HL-60 (cell line): ENCODE results near the gene CLDN34.

Source experiments
- DNase-seq, 2 experiments: peaks; one replicate each; pipeline ENCODE4 v3.0.0-alpha.2; 2010 to 2020; ENCODE audit warnings: low read depth in 1 of 2, low spot score in 1 of 2
- H3K27ac ChIP-seq: fragments of 250-450 bp; sonication (Bioruptor Pico); replicated peaks from 2 replicates; pipeline ENCODE4 v1.5.1; 2020; ENCODE audit warnings: mild to moderate bottlenecking, moderate library complexity
- H3K27me3 ChIP-seq: fragments of 250-450 bp; sonication (Bioruptor Pico); 2 replicates; pipeline ENCODE4 v1.5.1; 2021; ENCODE audit warnings: mild to moderate bottlenecking, moderate library complexity; ENCODE audit not compliant: insufficient read depth, poor library complexity, severe bottlenecking
- H3K4me3 ChIP-seq: replicated peaks from 2 replicates; pipeline ENCODE4 v1.5.1; 2011; ENCODE audit warnings: mild to moderate bottlenecking, control low read depth, low read length; ENCODE audit not compliant: insufficient read depth
- CTCF ChIP-seq: IDR thresholded peaks from one replicate; pipeline ENCODE4 v1.5.1; 2011; ENCODE audit warnings: low read length, control low read depth, inconsistent platforms; ENCODE audit not compliant: insufficient read depth
- GABPA ChIP-seq: IDR thresholded peaks from 2 replicates; pipeline ENCODE4 v1.6.1; 2012; ENCODE audit warnings: low read depth
- POLR2AphosphoS5 ChIP-seq: IDR thresholded peaks from 2 replicates; pipeline ENCODE4 v1.6.1; 2012; ENCODE audit warnings: low read depth
- REST ChIP-seq: IDR thresholded peaks from 2 replicates; pipeline ENCODE4 v1.6.1; 2012; ENCODE audit warnings: low read depth; ENCODE audit not compliant: insufficient replicate concordance
- SPI1 ChIP-seq: IDR thresholded peaks from 2 replicates; pipeline ENCODE4 v1.6.1; 2012; ENCODE audit warnings: low read depth, mild to moderate bottlenecking, borderline replicate concordance

The CLDN34 gene

GRCh38 chrX:10001496-10001895 is 34.3 kb downstream of the CLDN34 start:
- H3K27me3 ChIP-seq = no peaks in the 10 kb centered on the region
- H3K4me3 ChIP-seq = no peak overlapping the region
- no peak for DNase-seq
- no peak overlapping the region for H3K27ac ChIP-seq
- no peak for TF ChIP-seq SPI1
- TF ChIP-seq REST = no peak
- no peak for TF ChIP-seq POLR2AphosphoS5
- TF ChIP-seq CTCF = no peak
- TF ChIP-seq GABPA = no peak

GRCh38 chrX:10004832-10005475 is 37.8 kb downstream of the CLDN34 start:
- H3K27ac ChIP-seq = no peak overlapping the region
- H3K27me3 ChIP-seq = no peaks in the 10 kb centered on the region
- no peak for DNase-seq
- TF ChIP-seq CTCF = no peak
- no peak for TF ChIP-seq GABPA
- no peak for TF ChIP-seq SPI1
- no peak for TF ChIP-seq REST
- TF ChIP-seq POLR2AphosphoS5 = no peak
- H3K4me3 ChIP-seq = no peak overlapping the region

- peaks cover under 1% of the 10 kb centered on the region for H3K27me3 ChIP-seq
- H3K4me3 ChIP-seq = no peak overlapping the region
- H3K27ac ChIP-seq = no peak overlapping the region
- TF ChIP-seq GABPA (no peak), POLR2AphosphoS5 (no peak), REST (no peak), SPI1 (no peak), CTCF (no peak)
- DNase-seq = no peak
Observed at GRCh38 chrX:10006086-10006485, 38.9 kb downstream of the CLDN34 start.
